Measurements from ENCODE around the gene PRAC1.

GRCh38 chr17:48738803-48739526 lies 16.6 kb upstream of the PRAC1 start:
- TF ChIP-seq POLR2A (IDR thresholded peaks at IDR 0.05; ENCODE audit: borderline replicate concordance, extremely low read depth, insufficient read depth, insufficient read length) (no peak), MAX (IDR thresholded peaks at IDR 0.05) (no peak), ZNF274 (IDR thresholded peaks at IDR 0.05; ENCODE audit: low read depth, low read length) (no peak), ZBTB33 (IDR thresholded peaks at IDR 0.05; ENCODE audit: extremely low read depth, insufficient replicate concordance, low read length) (no peak), CEBPB (IDR thresholded peaks at IDR 0.05; ENCODE audit: low read depth) (no peak), RAD21 (IDR thresholded peaks at IDR 0.05; ENCODE audit: low read depth) (no peak), CTCF (IDR thresholded peaks at IDR 0.05 in 2 of 3, conservative IDR thresholded peaks at IDR 0.05 in 1 of 3; ENCODE audit: borderline replicate concordance in 1 of 3, insufficient read depth in 1 of 3, low read depth in 2 of 3, low read length in 2 of 3) (no peak), EZH2 (IDR thresholded peaks at IDR 0.05) (no peak)
